Large intestine (tissue), 3 donors: ENCODE results near the gene KRT37. TPM values are rescaled to one million over a fixed set of nuclear protein-coding genes. Genes with fewer than 3 reads are reported as not detected.
"Not testable (repeated sequence)": the region's sequence is repeated elsewhere in the genome, so short reads cannot be mapped to it uniquely, and the experiment has no call there.

Experiments
- DNase-seq, 2 donors: peaks; one replicate each; pipeline versions ENCODE4 v3.0.0 to v3.0.0-alpha.2; 2013
- H3K27ac ChIP-seq: one replicate; pipeline ENCODE4 v1.5.1; 2013; ENCODE audit warnings: low read length
- H3K27me3 ChIP-seq: 2 replicates; pipeline ENCODE4 v1.6.1; 2013; ENCODE audit warnings: low read length; ENCODE audit not compliant: control insufficient read depth, insufficient read depth
- H3K36me3 ChIP-seq: 2 replicates; pipeline ENCODE4 v1.6.1; 2013; ENCODE audit warnings: low read length; ENCODE audit not compliant: control insufficient read depth, insufficient read depth
- H3K4me1 ChIP-seq: one replicate; pipeline ENCODE4 v1.6.1; 2013; ENCODE audit warnings: low read length; ENCODE audit not compliant: control insufficient read depth, insufficient read depth
- H3K4me3 ChIP-seq: one replicate; pipeline ENCODE4 v1.5.1; 2013; ENCODE audit warnings: low read length
- H3K9me3 ChIP-seq: one replicate; pipeline ENCODE4 v1.6.1; 2013; ENCODE audit warnings: mild to moderate bottlenecking, low read depth, low read length, moderate library complexity; ENCODE audit not compliant: control insufficient read depth
- WGBS: methylation state at CpG from one replicate; pipeline ENCODE4 v1.1.5; 2013; ENCODE audit warnings: low lambda C conversion rate; ENCODE audit not compliant: insufficient coverage; 5-methylcytosine and 5-hydroxymethylcytosine counted together
- polyA plus RNA-seq: library from polyadenylated mRNA; unstranded; fragments of 120-200 nt; gene quantifications from one replicate; pipeline ENCODE4 v1.2.1, GENCODE V29; 2013

KRT37 gene
- polyA plus RNA-seq, 1 donor: not detected

- Histone ChIP-seq H3K4me3 (no peak overlapping the region), H3K4me1 (no peaks in the 10 kb centered on the region), H3K27me3 (peaks cover 13% of the 10 kb centered on the region), H3K27ac (no peak overlapping the region), H3K36me3 (no peaks in the 10 kb centered on the region), H3K9me3 (no peaks in the 10 kb centered on the region)
- no peak for DNase-seq
- no CpG with 5 or more reads among the region's 9 CpGs for WGBS
Measured at GRCh38 chr17:41437769-41438168, 13.4 kb upstream of the KRT37 start.

- WGBS: no CpG with 5 or more reads among the region's 7 CpGs
- peaks cover 12% of the 10 kb centered on the region for H3K27me3 ChIP-seq
Measured at GRCh38 chr17:41437254-41437653, 12.9 kb upstream of the KRT37 start.

GRCh38 chr17:41434415-41434814 lies 10.0 kb upstream of the KRT37 start:
- WGBS: no CpG with 5 or more reads among the region's 5 CpGs
- H3K27me3 ChIP-seq: peaks cover 16% of the 10 kb centered on the region
- H3K4me3 ChIP-seq: no peak overlapping the region
- H3K9me3 ChIP-seq: no peaks in the 10 kb centered on the region
- no peaks in the 10 kb centered on the region for H3K4me1 ChIP-seq
- no peaks in the 10 kb centered on the region for H3K36me3 ChIP-seq
- peak in 1 of 2 donors; percentile 34 for DNase-seq
- H3K27ac ChIP-seq: no peak overlapping the region

More at GRCh38 chr17:41437254-41437653, 12.9 kb upstream of the KRT37 start:
- Histone ChIP-seq H3K4me3 (no peak overlapping the region), H3K36me3 (no peaks in the 10 kb centered on the region), H3K27ac (no peak overlapping the region), H3K9me3 (no peaks in the 10 kb centered on the region), H3K4me1 (no peaks in the 10 kb centered on the region)
- DNase-seq: no peak

- Histone ChIP-seq H3K4me3 (no peak overlapping the region), H3K4me1 (no peaks in the 10 kb centered on the region), H3K9me3 (no peaks in the 10 kb centered on the region), H3K27me3 (peaks cover 16% of the 10 kb centered on the region), H3K27ac (no peak overlapping the region), H3K36me3 (no peaks in the 10 kb centered on the region)
- DNase-seq: no peak
- no CpG with 5 or more reads among the region's 4 CpGs for WGBS
Measured at GRCh38 chr17:41434005-41434404, 9.6 kb upstream of the KRT37 start.

GRCh38 chr17:41433586-41433985 lies 9.2 kb upstream of the KRT37 start:
- 0% methylated on average over 1 of the region's 4 CpGs for WGBS
- Histone ChIP-seq H3K27me3 (peaks cover 16% of the 10 kb centered on the region), H3K36me3 (no peaks in the 10 kb centered on the region), H3K27ac (no peak overlapping the region), H3K4me1 (no peaks in the 10 kb centered on the region), H3K4me3 (no peak overlapping the region), H3K9me3 (no peaks in the 10 kb centered on the region)
- DNase-seq: no peak

- H3K4me3 ChIP-seq, H3K4me1 ChIP-seq, H3K27ac ChIP-seq, H3K36me3 ChIP-seq, DNase-seq, H3K9me3 ChIP-seq: not testable (repeated sequence)
- peaks cover 12% of the 10 kb centered on the region for H3K27me3 ChIP-seq
- no CpG with 5 or more reads among the region's 9 CpGs for WGBS
Measured at GRCh38 chr17:41430376-41430775, 6.0 kb upstream of the KRT37 start.

- peaks cover 12% of the 10 kb centered on the region for H3K27me3 ChIP-seq
- no peak for DNase-seq
- H3K36me3 ChIP-seq: no peaks in the 10 kb centered on the region
- H3K9me3 ChIP-seq: no peaks in the 10 kb centered on the region
- no peak overlapping the region for H3K4me3 ChIP-seq
- H3K4me1 ChIP-seq: no peaks in the 10 kb centered on the region
- no peak overlapping the region for H3K27ac ChIP-seq
- WGBS: no CpG with 5 or more reads among the region's 7 CpGs
Measured at GRCh38 chr17:41429667-41430066, 5.3 kb upstream of the KRT37 start.

GRCh38 chr17:41428591-41429291 lies 4.4 kb upstream of the KRT37 start:
- WGBS: 82% methylated on average over 2 of the region's 4 CpGs
- no peaks in the 10 kb centered on the region for H3K36me3 ChIP-seq
- H3K9me3 ChIP-seq: no peaks in the 10 kb centered on the region
- no peak overlapping the region for H3K4me3 ChIP-seq
- H3K27me3 ChIP-seq: peaks cover 18% of the 10 kb centered on the region
- DNase-seq: no peak
- no peak overlapping the region for H3K27ac ChIP-seq
- no peaks in the 10 kb centered on the region for H3K4me1 ChIP-seq

- not testable (repeated sequence) for DNase-seq, H3K4me3 ChIP-seq, H3K27me3 ChIP-seq, H3K36me3 ChIP-seq, H3K4me1 ChIP-seq, H3K27ac ChIP-seq, H3K9me3 ChIP-seq
- no CpG with 5 or more reads among the region's 11 CpGs for WGBS
Measured at GRCh38 chr17:41422586-41422985, 1.8 kb downstream of the KRT37 start.

- Histone ChIP-seq H3K36me3 (no peaks in the 10 kb centered on the region), H3K4me3 (no peak overlapping the region), H3K4me1 (no peaks in the 10 kb centered on the region), H3K27me3 (peaks cover 8% of the 10 kb centered on the region), H3K9me3 (no peaks in the 10 kb centered on the region), H3K27ac (no peak overlapping the region)
- 60% methylated on average over 1 of the region's 4 CpGs for WGBS
- peak in 1 of 2 donors; percentile 9 for DNase-seq
Measured at GRCh38 chr17:41421617-41422016, 2.8 kb downstream of the KRT37 start.

GRCh38 chr17:41421116-41421515 lies 3.3 kb downstream of the KRT37 start:
- Histone ChIP-seq H3K9me3 (no peaks in the 10 kb centered on the region), H3K4me1 (no peaks in the 10 kb centered on the region), H3K36me3 (no peaks in the 10 kb centered on the region), H3K27me3 (peaks cover 8% of the 10 kb centered on the region), H3K4me3 (no peak overlapping the region), H3K27ac (no peak overlapping the region)
- no CpG with 5 or more reads among the region's 9 CpGs for WGBS
- peak; percentile 31 to 32 for DNase-seq
